Common myeloid progenitor, CD34-positive (primary cell): Measurements from ENCODE around the gene PITPNC1.

Experiments used
- CTCF ChIA-PET: fragments of 350-600 bp; sonication (Branson Sonifier 250); formaldehyde crosslinking; loops from one replicate; lab custom pipeline; 2021; ENCODE audit warnings: antibody characterized with exemption; lab: Charles Lee
- POLR2A ChIA-PET: fragments of 350-600 bp; sonication (Branson Sonifier 250); formaldehyde crosslinking; loops from one replicate; lab custom pipeline; 2021; ENCODE audit warnings: antibody characterized with exemption; lab: Charles Lee
- DNase-seq, 3 donors: peaks; one replicate each; pipeline versions ENCODE4 v3.0.0 to v3.0.0-alpha.2; 2013
- H3K27ac ChIP-seq, 2 experiments: 1 replicate in 1 of 2; 2 replicates in 1 of 2; pipeline ENCODE4 v1.7.0; 2013; ENCODE audit warnings: inconsistent platforms in 2 of 2, low read length in 2 of 2, mild to moderate bottlenecking in 2 of 2, low read depth in 1 of 2, moderate library complexity in 1 of 2; ENCODE audit not compliant: severe bottlenecking in 2 of 2, insufficient read depth in 1 of 2, poor library complexity in 1 of 2
- H3K27me3 ChIP-seq, 5 experiments: replicated peaks in 2 of 5; 1 replicate in 3 of 5; 2 replicates in 2 of 5; pipeline versions ENCODE4 v1.6.1 to v1.7.0; 2013; ENCODE audit warnings: low read length in 4 of 5, mild to moderate bottlenecking in 2 of 5, moderate library complexity in 2 of 5, inconsistent platforms in 1 of 5; ENCODE audit not compliant: insufficient read depth in 5 of 5, control insufficient read depth in 4 of 5
- H3K36me3 ChIP-seq, 4 experiments: 1 replicate in 2 of 4; 2 replicates in 2 of 4; pipeline versions ENCODE4 v1.6.1 to v1.7.0; 2013; ENCODE audit warnings: low read length in 3 of 4, control low read depth in 1 of 4, mild to moderate bottlenecking in 1 of 4; ENCODE audit not compliant: control insufficient read depth in 4 of 4, insufficient read depth in 4 of 4
- H3K4me1 ChIP-seq, 4 experiments: 1 replicate in 3 of 4; 2 replicates in 1 of 4; pipeline versions ENCODE4 v1.6.1 to v1.7.1; 2013; ENCODE audit warnings: low read length in 3 of 4, mild to moderate bottlenecking in 3 of 4, control low read depth in 1 of 4, inconsistent platforms in 1 of 4, moderate library complexity in 1 of 4; ENCODE audit not compliant: control insufficient read depth in 4 of 4, insufficient read depth in 4 of 4; ENCODE audit errors: control extremely low read depth in 1 of 4
- H3K4me3 ChIP-seq, 7 experiments: 1 replicate in 4 of 7; 2 replicates in 3 of 7; pipeline versions ENCODE4 v1.5.1 to v1.7.0; 2013; ENCODE audit warnings: mild to moderate bottlenecking in 7 of 7, low read length in 6 of 7, moderate library complexity in 6 of 7, inconsistent platforms in 2 of 7, low read depth in 2 of 7, control low read depth in 1 of 7; ENCODE audit not compliant: insufficient read depth in 4 of 7, control insufficient read depth in 1 of 7; ENCODE audit errors: extremely low read depth in 1 of 7
- H3K9me3 ChIP-seq, 5 experiments: 1 replicate in 4 of 5; 2 replicates in 1 of 5; pipeline versions ENCODE4 v1.6.1 to v1.7.1; 2013; ENCODE audit warnings: low read length in 4 of 5, mild to moderate bottlenecking in 2 of 5, inconsistent platforms in 1 of 5, low read depth in 1 of 5, moderate library complexity in 1 of 5; ENCODE audit not compliant: control insufficient read depth in 4 of 5, insufficient read depth in 2 of 5; ENCODE audit errors: control extremely low read depth in 1 of 5
- WGBS: methylation state at CpG from one replicate; pipeline ENCODE4 v1.1.5; 2013; ENCODE audit not compliant: insufficient coverage; 5-methylcytosine and 5-hydroxymethylcytosine counted together

The PITPNC1 gene

GRCh38 chr17:67544364-67544955, 167.4 kb downstream of the PITPNC1 start:
- H3K4me1 ChIP-seq: peaks cover 0 to 4% (median 3%) of the 10 kb centered on the region in 4 experiments
- 100% methylated on average over 5 of the region's 6 CpGs for WGBS
- ChIA-PET POLR2A (interaction anchor here (0.9 kb wide), 1 partner anchor 24 kb away, joined by 3 read pairs; no protein-coding TSS in a partner anchor), CTCF (no interaction called here)
- H3K27ac ChIP-seq: no peak overlapping the region
- H3K4me3 ChIP-seq: no peak overlapping the region
- H3K36me3 ChIP-seq: peaks cover 0 to 2% (median 0%) of the 10 kb centered on the region in 4 experiments
- H3K9me3 ChIP-seq: no peaks in the 10 kb centered on the region
- DNase-seq: no peak
- no peaks in the 10 kb centered on the region for H3K27me3 ChIP-seq

- ChIA-PET CTCF (no interaction called here), POLR2A (no interaction called here)
- no peaks in the 10 kb centered on the region for H3K36me3 ChIP-seq
- no peak for DNase-seq
- peaks cover 0 to 11% (median 8%) of the 10 kb centered on the region in 4 experiments for H3K4me1 ChIP-seq
- no peaks in the 10 kb centered on the region for H3K27me3 ChIP-seq
- H3K9me3 ChIP-seq: no peaks in the 10 kb centered on the region
- H3K27ac ChIP-seq: no peak overlapping the region
- 96% methylated on average over 11 of the region's 11 CpGs for WGBS
- H3K4me3 ChIP-seq: no peak overlapping the region
Observed at GRCh38 chr17:67546578-67547527, 169.8 kb downstream of the PITPNC1 start.

- no peaks in the 10 kb centered on the region for H3K27me3 ChIP-seq
- CTCF ChIA-PET: no interaction called here
Observed at GRCh38 chr17:67548693-67549092, 171.6 kb downstream of the PITPNC1 start.

GRCh38 chr17:67549820-67550219, 172.7 kb downstream of the PITPNC1 start:
- CTCF ChIA-PET: interaction anchor here (1.3 kb wide), 1 partner anchor 19 kb away, joined by 3 read pairs; no protein-coding TSS in a partner anchor
- POLR2A ChIA-PET: no interaction called here
- peak; percentile 17 to 34 (median 31) for DNase-seq
- H3K4me1 ChIP-seq: peaks cover 0 to 11% (median 8%) of the 10 kb centered on the region in 4 experiments
- H3K36me3 ChIP-seq: no peaks in the 10 kb centered on the region
- H3K27ac ChIP-seq: no peak overlapping the region
- 38% methylated on average over 9 of the region's 9 CpGs for WGBS
- no peaks in the 10 kb centered on the region for H3K27me3 ChIP-seq
- H3K4me3 ChIP-seq: no peak overlapping the region
- H3K9me3 ChIP-seq: no peaks in the 10 kb centered on the region

More at GRCh38 chr17:67548693-67549092, 171.6 kb downstream of the PITPNC1 start:
- POLR2A ChIA-PET: no interaction called here
- H3K4me1 ChIP-seq: peaks cover 0 to 11% (median 8%) of the 10 kb centered on the region in 4 experiments
- DNase-seq: no peak
- H3K9me3 ChIP-seq: no peaks in the 10 kb centered on the region
- H3K36me3 ChIP-seq: no peaks in the 10 kb centered on the region
- no peak overlapping the region for H3K27ac ChIP-seq
- WGBS: 94% methylated on average over 3 of the region's 3 CpGs
- H3K4me3 ChIP-seq: no peak overlapping the region

GRCh38 chr17:67554634-67555033, 177.6 kb downstream of the PITPNC1 start:
- ChIA-PET POLR2A (no interaction called here), CTCF (no interaction called here)
- whole genome bisulfite sequencing: 100% methylated on average over 4 of the region's 6 CpGs
- no peak overlapping the region for H3K27ac ChIP-seq
- H3K4me1 ChIP-seq: peaks cover 0 to 5% (median 3%) of the 10 kb centered on the region in 4 experiments
- H3K9me3 ChIP-seq: peaks cover 0 to 4% (median 2%) of the 10 kb centered on the region in 5 experiments
- no peak overlapping the region for H3K4me3 ChIP-seq
- peaks cover 0 to 2% (median 0%) of the 10 kb centered on the region in 4 experiments for H3K36me3 ChIP-seq
- H3K27me3 ChIP-seq: no peaks in the 10 kb centered on the region
- no peak for DNase-seq

- H3K36me3 ChIP-seq: peaks cover 0 to 2% (median 0%) of the 10 kb centered on the region in 4 experiments
- no peak overlapping the region for H3K4me3 ChIP-seq
- no peaks in the 10 kb centered on the region for H3K27me3 ChIP-seq
- 100% methylated on average over 1 of the region's 1 CpG for WGBS
- H3K4me1 ChIP-seq: no peaks in the 10 kb centered on the region
- ChIA-PET CTCF (no interaction called here), POLR2A (no interaction called here)
- H3K9me3 ChIP-seq: peaks cover 0 to 4% (median 2%) of the 10 kb centered on the region in 5 experiments
- H3K27ac ChIP-seq: no peak overlapping the region
- DNase-seq: no peak
Observed at GRCh38 chr17:67555855-67556254, 178.8 kb downstream of the PITPNC1 start.
